HCT116 (cell line): ENCODE results near the gene NKX2-2. TPM values are rescaled to one million over a fixed set of nuclear protein-coding genes. Genes with fewer than 3 reads are reported as not detected.

Source experiments
- ATAC-seq: fragments of 200-7000 bp; cut with Tn5 transposase; 2 replicates; pipeline ENCODE4 v1.9.1; 2020; ENCODE audit warnings: mild to moderate bottlenecking, moderate library complexity
- BruUV-seq: library from RNA; stranded (reverse); fragments of 400-500 nt; replicated peaks from 2 replicates; lab custom pipeline; 2021; lab: Mats Ljungman, UMichigan
- CTCF ChIA-PET: fragments of 300-600 bp; sonication (Branson Sonifier 250); formaldehyde crosslinking; loops from one replicate; lab custom pipeline; 2021; ENCODE audit warnings: antibody characterized with exemption; lab: Charles Lee
- POLR2A ChIA-PET: fragments of 300-600, 350-600 bp; sonication (Branson Sonifier 250); formaldehyde crosslinking; loops from one replicate; lab custom pipeline; 2021; ENCODE audit warnings: antibody characterized with exemption; lab: Charles Lee
- RAD21 ChIA-PET, 2 experiments: fragments of 300-600 bp; sonication (Branson Sonifier 250); formaldehyde crosslinking; loops; one replicate each; lab custom pipeline; 2023; ENCODE audit warnings: low total read pairs in 2 of 2; ENCODE audit not compliant: uncharacterized antibody in 2 of 2, unreplicated experiment in 2 of 2, low non-redundant PET in 1 of 2; lab: Charles Lee
- DNase-seq: peaks from one replicate; pipeline ENCODE4 v3.0.0-alpha.2; 2010; ENCODE audit warnings: low read depth, low spot score
- H2AFZ ChIP-seq: fragments of 200-600 bp; shearing (Covaris generic), sonication (generic); 2 replicates; pipeline ENCODE4 v1.6.1; 2017; ENCODE audit warnings: low read depth, mixed run types, mixed read lengths, antibody characterized with exemption, low read length; ENCODE audit not compliant: poor library complexity, severe bottlenecking
- H3K27ac ChIP-seq: 2 replicates; pipeline ENCODE4 v1.5.1; 2012; ENCODE audit warnings: low read depth, low read length
- H3K27me3 ChIP-seq: fragments of 200-600 bp; sonication (generic); 2 replicates; pipeline ENCODE4 v1.6.1; 2016; ENCODE audit warnings: mixed run types, low read length, mixed read lengths; ENCODE audit not compliant: insufficient read depth
- H3K36me3 ChIP-seq, 2 experiments: fragments of 200-500 bp in 1 of 2; fragments of 200-600 bp in 1 of 2; sonication (Bioruptor generic) in 1 of 2; sonication (generic) in 1 of 2; 2 replicates each; pipeline versions ENCODE4 v1.5.1 to v1.6.1; 2014 to 2016; ENCODE audit warnings: low read length in 2 of 2, inconsistent platforms in 1 of 2, mixed read lengths in 1 of 2, mixed run types in 1 of 2; ENCODE audit not compliant: insufficient read depth in 2 of 2, control insufficient read depth in 1 of 2
- H3K4me1 ChIP-seq, 2 experiments: fragments of 200-600 bp in 1 of 2; sonication (generic) in 1 of 2; 2 replicates each; pipeline versions ENCODE4 v1.5.1 to v1.6.1; 2012 to 2017; ENCODE audit warnings: low read length in 2 of 2, inconsistent platforms in 1 of 2, mild to moderate bottlenecking in 1 of 2, mixed read lengths in 1 of 2, mixed run types in 1 of 2, moderate library complexity in 1 of 2; ENCODE audit not compliant: insufficient read depth in 2 of 2, control insufficient read depth in 1 of 2
- H3K4me2 ChIP-seq: fragments of 200-600 bp; sonication (generic); 2 replicates; pipeline ENCODE4 v1.6.1; 2017; ENCODE audit warnings: mixed run types, low read length, mixed read lengths
- H3K4me3 ChIP-seq, 2 experiments: fragments of 200-600 bp in 1 of 2; sonication (generic) in 1 of 2; replicated peaks in 1 of 2; 2 replicates each; pipeline ENCODE4 v1.5.1; 2011 to 2016; ENCODE audit warnings: low read length in 2 of 2, control low read depth in 1 of 2, low read depth in 1 of 2, mild to moderate bottlenecking in 1 of 2, mixed read lengths in 1 of 2, mixed run types in 1 of 2
- H3K79me2 ChIP-seq: fragments of 200-600 bp; sonication (generic); 2 replicates; pipeline ENCODE4 v1.6.1; 2017; ENCODE audit warnings: mild to moderate bottlenecking, mixed run types, low read length, moderate library complexity, mixed read lengths; ENCODE audit not compliant: insufficient read depth
- H3K9ac ChIP-seq: fragments of 200-600 bp; sonication (generic); 2 replicates; pipeline ENCODE4 v1.6.1; 2016; ENCODE audit warnings: low read length, mixed read lengths
- H3K9me2 ChIP-seq: fragments of 200-600 bp; sonication (generic), shearing (Covaris generic); 2 replicates; pipeline ENCODE4 v1.6.1; 2017; ENCODE audit warnings: mixed run types, mild to moderate bottlenecking, moderate library complexity; ENCODE audit not compliant: insufficient read depth
- H3K9me3 ChIP-seq, 2 experiments: fragments of 200-500 bp in 1 of 2; fragments of 200-600 bp in 1 of 2; sonication (Bioruptor generic) in 1 of 2; sonication (generic) in 1 of 2; 2 replicates each; pipeline ENCODE4 v1.6.1; 2014 to 2017; ENCODE audit warnings: low read length in 2 of 2, mixed read lengths in 2 of 2, inconsistent platforms in 1 of 2, low read depth in 1 of 2, mild to moderate bottlenecking in 1 of 2, mixed run types in 1 of 2, moderate library complexity in 1 of 2; ENCODE audit not compliant: control insufficient read depth in 1 of 2, insufficient read depth in 1 of 2
- H4K20me1 ChIP-seq: fragments of 200-600 bp; sonication (generic), shearing (Covaris generic); 2 replicates; pipeline ENCODE4 v1.6.1; 2017; ENCODE audit warnings: mixed run types, mild to moderate bottlenecking, moderate library complexity; ENCODE audit not compliant: insufficient read depth
- CBX3 ChIP-seq: IDR thresholded peaks from 2 replicates; pipeline ENCODE4 v1.6.1; 2012; ENCODE audit warnings: low read depth
- CEBPB ChIP-seq: IDR thresholded peaks from 2 replicates; pipeline ENCODE4 v1.6.1; 2012; ENCODE audit warnings: low read depth
- CTCF ChIP-seq, 3 experiments: fragments of 200-600 bp in 1 of 3; sonication (generic) in 1 of 3; IDR thresholded peaks in 2 of 3; conservative IDR thresholded peaks in 1 of 3; 2 replicates each; pipeline ENCODE4 v1.5.1; 2012 to 2017; ENCODE audit warnings: low read depth in 2 of 3, low read length in 2 of 3, antibody characterized with exemption in 1 of 3, borderline replicate concordance in 1 of 3, control low read depth in 1 of 3, mild to moderate bottlenecking in 1 of 3, mixed read lengths in 1 of 3, mixed run types in 1 of 3, moderate library complexity in 1 of 3; ENCODE audit not compliant: insufficient read depth in 1 of 3
- EGR1 ChIP-seq: IDR thresholded peaks from 2 replicates; pipeline ENCODE4 v1.6.1; 2012; ENCODE audit warnings: low read depth
- ELF1 ChIP-seq: IDR thresholded peaks from 2 replicates; pipeline ENCODE4 v1.6.1; 2012; ENCODE audit warnings: low read depth, borderline replicate concordance
- EZH2 ChIP-seq: fragments of 200-600 bp; sonication (generic); IDR thresholded peaks from 2 replicates; pipeline ENCODE4 v1.6.1; 2017; ENCODE audit warnings: antibody characterized with exemption, mixed run types
- EZH2phosphoT487 ChIP-seq: fragments of 200-600 bp; IDR thresholded peaks from 2 replicates; pipeline ENCODE4 v1.6.1; 2018; ENCODE audit warnings: antibody characterized with exemption, borderline replicate concordance
- FOSL1 ChIP-seq: IDR thresholded peaks from 2 replicates; pipeline ENCODE4 v1.6.1; 2012; ENCODE audit warnings: low read depth
- POLR2A ChIP-seq: IDR thresholded peaks from 2 replicates; pipeline ENCODE4 v1.7.0; 2011; ENCODE audit warnings: borderline replicate concordance; ENCODE audit not compliant: insufficient read depth, insufficient read length; ENCODE audit errors: extremely low read depth
- POLR2AphosphoS5 ChIP-seq: IDR thresholded peaks from 2 replicates; pipeline ENCODE4 v1.6.1; 2011; ENCODE audit warnings: mild to moderate bottlenecking, low read depth, low read length, moderate library complexity
- RAD21 ChIP-seq: IDR thresholded peaks from 2 replicates; pipeline ENCODE4 v1.6.1; 2012; ENCODE audit warnings: low read depth, mild to moderate bottlenecking
- SIN3A ChIP-seq: IDR thresholded peaks from 2 replicates; pipeline ENCODE4 v1.6.1; 2012; ENCODE audit warnings: low read depth
- TCF7L2 ChIP-seq: IDR thresholded peaks from 2 replicates; pipeline ENCODE4 v1.7.0; 2011; ENCODE audit warnings: borderline replicate concordance, inconsistent platforms; ENCODE audit not compliant: insufficient read depth, insufficient read length; ENCODE audit errors: extremely low read depth
- YY1 ChIP-seq: IDR thresholded peaks from 2 replicates; pipeline ENCODE4 v1.6.1; 2011; ENCODE audit warnings: low read length, low read depth, moderate library complexity, mild to moderate bottlenecking; ENCODE audit not compliant: insufficient replicate concordance; ENCODE audit errors: extremely low read depth
- ZFX ChIP-seq: fragments of 450-650 bp; IDR thresholded peaks from 2 replicates; pipeline ENCODE4 v1.6.1; 2017
- ZNF274 ChIP-seq: fragments of 200-500 bp; sonication (Bioruptor generic); IDR thresholded peaks from 2 replicates; pipeline ENCODE4 v1.6.1; 2014; ENCODE audit warnings: mild to moderate bottlenecking, low read depth, low read length, inconsistent platforms
- intact Hi-C: fragments of 100-400 bp; cut with micrococcal nuclease; formaldehyde crosslinking; loops from 2 replicates; pipeline ENCODE4 v1.10.0; 2022
- total RNA-seq: library from RNA; stranded (reverse); gene quantifications from one replicate; pipeline ENCODE4 v1.2.1, GENCODE V29; 2021; ENCODE audit not compliant: unreplicated experiment

NKX2-2 gene
- total RNA-seq, 1 experiment from 2014 or later: not detected

GRCh38 chr20:21528870-21529269 lies 15.0 kb upstream of the NKX2-2 start:
- no peak for ATAC-seq
- RAD21 ChIA-PET: interaction anchor here in 1 of 2 experiments (0.9 kb wide), 1 partner anchor 29 kb away, joined by 3 read pairs; no protein-coding TSS in a partner anchor
- no peak overlapping the region for H3K9ac ChIP-seq
- no peaks in the 10 kb centered on the region for H3K9me3 ChIP-seq
- no peak overlapping the region for H3K27ac ChIP-seq
- no peak overlapping the region for H3K4me3 ChIP-seq
- intact Hi-C loops: loop anchor here (5.0 kb wide), 1 partner anchor 43 kb away; no protein-coding TSS in a partner anchor
- H3K79me2 ChIP-seq: no peaks in the 10 kb centered on the region
- peaks cover 0 to 4% of the 10 kb centered on the region in 2 experiments; a peak in 1 of 4 replicates for H3K4me1 ChIP-seq
- H3K27me3 ChIP-seq: peaks cover 19% of the 10 kb centered on the region; the same call in 1 of the 2 replicates
- H3K9me2 ChIP-seq: no peaks in the 10 kb centered on the region
- H2AFZ ChIP-seq: no peak overlapping the region
- DNase-seq: no peak
- BruUV-seq: no TSS peak
- H3K4me2 ChIP-seq: no peak overlapping the region
- H3K36me3 ChIP-seq: no peaks in the 10 kb centered on the region
- POLR2A ChIA-PET: no interaction called here
- H4K20me1 ChIP-seq: no peaks in the 10 kb centered on the region
- TF ChIP-seq CTCF (IDR thresholded peaks at IDR 0.05 in 2 of 3, conservative IDR thresholded peaks at IDR 0.05 in 1 of 3; ENCODE audit: borderline replicate concordance in 1 of 3, insufficient read depth in 1 of 3, low read depth in 2 of 3, low read length in 2 of 3) (peak in 1 of 3 experiments; percentile 32; a peak in 1 of 6 replicates), TCF7L2 (no peak)
- CTCF ChIA-PET: interaction anchor here (1.3 to 2.6 kb wide), 3 partner anchors 12 to 86 kb away, joined by 4 to 15 read pairs (median 9); no protein-coding TSS in a partner anchor

- H3K36me3 ChIP-seq: no peaks in the 10 kb centered on the region
- H3K27me3 ChIP-seq: peaks cover 14% of the 10 kb centered on the region; the same call in 1 of the 2 replicates
- POLR2A ChIA-PET: no interaction called here
- TF ChIP-seq POLR2A: no peak
- no peak for TF ChIP-seq ELF1
- no peak for TF ChIP-seq EZH2phosphoT487
- no peak for TF ChIP-seq FOSL1
- no peak for TF ChIP-seq POLR2AphosphoS5
- TF ChIP-seq CEBPB: no peak
- TF ChIP-seq RAD21: no peak
- TF ChIP-seq EZH2: no peak
- no peak for TF ChIP-seq TCF7L2
- no peak for TF ChIP-seq YY1
- no peak for TF ChIP-seq ZNF274
- no peak for TF ChIP-seq CBX3
- no peak for TF ChIP-seq SIN3A
- TF ChIP-seq ZFX: no peak
- no peak for TF ChIP-seq CTCF (IDR thresholded peaks at IDR 0.05 in 2 of 3, conservative IDR thresholded peaks at IDR 0.05 in 1 of 3; ENCODE audit: borderline replicate concordance in 1 of 3, insufficient read depth in 1 of 3, low read depth in 2 of 3, low read length in 2 of 3)
- TF ChIP-seq EGR1: no peak
- no peak overlapping the region for H3K4me3 ChIP-seq
- CTCF ChIA-PET: interaction anchor here (2.6 kb wide), 1 partner anchor 87 kb away, joined by 15 read pairs; no protein-coding TSS in a partner anchor
- no peak overlapping the region for H3K4me2 ChIP-seq
- no peaks in the 10 kb centered on the region for H3K79me2 ChIP-seq
- RAD21 ChIA-PET: no interaction called here
- no peaks in the 10 kb centered on the region for H3K9me3 ChIP-seq
- no peak overlapping the region for H3K27ac ChIP-seq
- no peak for ATAC-seq
- no peak overlapping the region for H3K9ac ChIP-seq
- BruUV-seq: no TSS peak
- H3K4me1 ChIP-seq: peaks cover 0 to 4% of the 10 kb centered on the region in 2 experiments; a peak in 1 of 4 replicates
- no peaks in the 10 kb centered on the region for H4K20me1 ChIP-seq
- no peak overlapping the region for H2AFZ ChIP-seq
- DNase-seq: no peak
- H3K9me2 ChIP-seq: no peaks in the 10 kb centered on the region
- intact Hi-C loops: loop anchor here (5.0 kb wide), 1 partner anchor 44 kb away; no protein-coding TSS in a partner anchor
Measured at GRCh38 chr20:21527908-21528307, 14.0 kb upstream of the NKX2-2 start.
